Stimulated activated CD8-positive, alpha-beta memory T cell treated with anti-CD3 and anti-CD28 coated beads, Interleukin-15, amount 100 ng/mL, for 1 hour (primary cell): ENCODE results near the gene ZNF311.
A peak's percentile ranks its signal among the peaks of the same experiment; 100 is the strongest.
"Not testable (repeated sequence)": the region's sequence is repeated elsewhere in the genome, so short reads cannot be mapped to it uniquely, and the experiment has no call there.

Source experiments
- DNase-seq: peaks from one replicate; pipeline ENCODE4 v3.0.0-alpha.2; 2020; ENCODE audit warnings: low read depth

Gene ZNF311

GRCh38 chr6:28982476-28983266, 22.4 kb downstream of the ZNF311 start:
- DNase-seq: no peak

- DNase-seq: peak; percentile 55
Observed at GRCh38 chr6:28981833-28982475, 23.2 kb downstream of the ZNF311 start.

- peak; percentile 52 for DNase-seq
Observed at GRCh38 chr6:28981431-28981832, 23.7 kb downstream of the ZNF311 start.

- no peak for DNase-seq
Observed at GRCh38 chr6:28980852-28981430, 24.2 kb downstream of the ZNF311 start.

GRCh38 chr6:28980137-28980851, 24.8 kb downstream of the ZNF311 start:
- no peak for DNase-seq

GRCh38 chr6:28979679-28980078, 25.4 kb downstream of the ZNF311 start:
- DNase-seq: no peak

GRCh38 chr6:28978959-28979561, 26.1 kb downstream of the ZNF311 start:
- DNase-seq: no peak

GRCh38 chr6:28978133-28978491, 27.0 kb downstream of the ZNF311 start:
- DNase-seq: no peak

- DNase-seq: no peak
Observed at GRCh38 chr6:28977341-28978132, 27.6 kb downstream of the ZNF311 start.

GRCh38 chr6:28976677-28977076, 28.4 kb downstream of the ZNF311 start:
- DNase-seq: no peak

GRCh38 chr6:28974505-28974904, 30.6 kb downstream of the ZNF311 start:
- no peak for DNase-seq

GRCh38 chr6:28970056-28970455, 35.1 kb downstream of the ZNF311 start:
- not testable (repeated sequence) for DNase-seq

- DNase-seq: no peak
Observed at GRCh38 chr6:28969129-28969528, 36.0 kb downstream of the ZNF311 start.

GRCh38 chr6:28968476-28968875, 36.6 kb downstream of the ZNF311 start:
- no peak for DNase-seq

- no peak for DNase-seq
Observed at GRCh38 chr6:28965706-28966105, 39.4 kb downstream of the ZNF311 start.

- DNase-seq: no peak
Observed at GRCh38 chr6:28960846-28961500, 44.1 kb downstream of the ZNF311 start.

GRCh38 chr6:28958561-28959243, 46.4 kb downstream of the ZNF311 start:
- DNase-seq: not testable (repeated sequence)

GRCh38 chr6:28957795-28958314, 47.3 kb downstream of the ZNF311 start:
- not testable (repeated sequence) for DNase-seq

- DNase-seq: no peak
Observed at GRCh38 chr6:28956331-28956730, 48.8 kb downstream of the ZNF311 start.
